Muscle of leg (tissue), 11 donors: ENCODE results near the gene IKBKG. TPM values are rescaled to one million over a fixed set of nuclear protein-coding genes. Genes with fewer than 3 reads are reported as not detected.
"Not testable (repeated sequence)": the region's sequence is repeated elsewhere in the genome, so short reads cannot be mapped to it uniquely, and the experiment has no call there.

ENCODE experiments used
- DNase-seq: peaks from one replicate; pipeline ENCODE4 v3.0.0; 2013
- H3K27ac ChIP-seq: one replicate; pipeline ENCODE4 v1.5.1; 2013; ENCODE audit warnings: mild to moderate bottlenecking, low read length, control low read depth
- H3K27me3 ChIP-seq: one replicate; pipeline ENCODE4 v1.6.1; 2013; ENCODE audit warnings: low read length; ENCODE audit not compliant: control insufficient read depth, insufficient read depth
- H3K36me3 ChIP-seq: one replicate; pipeline ENCODE4 v1.6.1; 2013; ENCODE audit warnings: low read length; ENCODE audit not compliant: control insufficient read depth, insufficient read depth
- H3K4me1 ChIP-seq: one replicate; pipeline ENCODE4 v1.6.1; 2013; ENCODE audit warnings: low read length; ENCODE audit not compliant: control insufficient read depth, insufficient read depth
- H3K4me3 ChIP-seq: one replicate; pipeline ENCODE4 v1.5.1; 2013; ENCODE audit warnings: low read length, control low read depth
- H3K9me3 ChIP-seq: replicated peaks from 2 replicates; pipeline ENCODE4 v1.6.1; 2013; ENCODE audit warnings: low read depth, low read length; ENCODE audit not compliant: control insufficient read depth
- WGBS: methylation state at CpG from one replicate; pipeline ENCODE4 v1.1.5; 2013; ENCODE audit warnings: missing lambda C conversion rate; ENCODE audit not compliant: insufficient coverage; 5-methylcytosine and 5-hydroxymethylcytosine counted together
- polyA plus RNA-seq, 8 donors: library from polyadenylated mRNA; unstranded; fragments of 120-200 nt; gene quantifications; one replicate each; pipeline versions ENCODE4 v1.2.1 to v1.2.3, GENCODE V29; 2013; ENCODE audit warnings: inconsistent platforms in 1 of 8, low replicate concordance in 1 of 8; ENCODE audit not compliant: insufficient read length in 8 of 8, insufficient read depth in 1 of 8
- total RNA-seq: library from RNA; stranded (reverse); fragments of 120-200 nt; gene quantifications from one replicate; pipeline ENCODE4 v1.2.4, GENCODE V29; 2013

The IKBKG gene
- total and polyA plus RNA-seq, 9 donors: 9.4 to 16.3 (median 13.6) TPM

GRCh38 chrX:154603438-154604430, 56.3 kb downstream of the IKBKG start:
- Histone ChIP-seq H3K36me3 (no peaks in the 10 kb centered on the region), H3K9me3 (no peaks in the 10 kb centered on the region), H3K27me3 (peaks cover 4% of the 10 kb centered on the region), H3K27ac (no peak overlapping the region), H3K4me1 (no peaks in the 10 kb centered on the region), H3K4me3 (no peak overlapping the region)
- DNase-seq: peak; percentile 57
- 77% methylated on average over 11 of the region's 13 CpGs for WGBS

GRCh38 chrX:154605566-154605965, 58.1 kb downstream of the IKBKG start:
- 83% methylated on average over 5 of the region's 6 CpGs for WGBS
- no peak for DNase-seq
- Histone ChIP-seq H3K27ac (no peak overlapping the region), H3K4me3 (no peak overlapping the region), H3K27me3 (peaks cover 4% of the 10 kb centered on the region), H3K4me1 (no peaks in the 10 kb centered on the region), H3K36me3 (no peaks in the 10 kb centered on the region), H3K9me3 (no peaks in the 10 kb centered on the region)

GRCh38 chrX:154607370-154607769, 60.0 kb downstream of the IKBKG start:
- no peaks in the 10 kb centered on the region for H3K4me1 ChIP-seq
- no peak for DNase-seq
- WGBS: 55% methylated on average over 2 of the region's 6 CpGs
- no peak overlapping the region for H3K4me3 ChIP-seq
- H3K27me3 ChIP-seq: peaks cover 4% of the 10 kb centered on the region
- no peaks in the 10 kb centered on the region for H3K36me3 ChIP-seq
- H3K27ac ChIP-seq: no peak overlapping the region
- no peaks in the 10 kb centered on the region for H3K9me3 ChIP-seq

DNA sequence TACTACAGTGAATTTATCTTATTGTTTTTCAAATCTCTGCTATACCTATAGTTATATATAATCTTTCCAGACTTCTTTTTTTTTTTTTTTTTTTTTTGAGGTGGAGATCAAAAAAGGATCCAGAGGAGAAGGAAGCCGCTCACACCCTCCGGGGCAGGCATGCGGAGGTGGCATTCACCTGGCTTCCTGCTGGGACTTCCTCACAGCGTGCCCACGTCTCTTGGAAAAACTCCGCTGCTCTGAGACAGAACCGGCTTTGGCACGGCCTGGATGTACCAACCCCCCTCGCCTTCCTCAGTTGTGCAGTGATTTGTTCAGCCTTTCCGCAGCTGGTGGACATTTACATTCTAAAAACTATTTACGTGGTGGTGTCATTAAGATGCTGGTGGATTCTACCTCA, 60.6 kb downstream of the IKBKG start:
- not testable (repeated sequence) for H3K27ac ChIP-seq, H3K36me3 ChIP-seq, H3K4me3 ChIP-seq, H3K27me3 ChIP-seq, DNase-seq, H3K4me1 ChIP-seq, H3K9me3 ChIP-seq
- WGBS: no CpG with 5 or more reads among the region's 11 CpGs

DNA sequence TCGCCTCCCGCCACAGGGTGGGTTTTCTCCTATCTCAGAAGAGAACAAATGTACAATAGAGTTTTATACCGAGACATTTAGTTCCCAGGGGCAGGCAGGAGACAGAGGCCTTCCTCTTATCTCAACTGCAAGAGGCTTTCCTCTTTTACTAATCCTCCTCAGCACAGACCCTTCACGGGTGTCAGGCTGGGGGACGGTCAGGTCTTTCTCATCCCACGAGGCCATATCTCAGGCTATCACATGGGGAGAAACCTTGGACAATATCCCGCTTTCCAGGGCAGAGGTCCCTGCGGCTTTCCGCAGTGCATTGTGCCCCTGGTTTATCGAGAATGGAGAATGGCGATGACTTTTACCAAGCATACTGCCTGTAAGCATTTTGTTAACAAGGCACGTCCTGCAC, 61.4 kb downstream of the IKBKG start:
- 64% methylated on average over 6 of the region's 12 CpGs for WGBS
- not testable (repeated sequence) for H3K27ac ChIP-seq, H3K36me3 ChIP-seq, DNase-seq, H3K27me3 ChIP-seq, H3K4me1 ChIP-seq, H3K4me3 ChIP-seq, H3K9me3 ChIP-seq

GRCh38 chrX:154611146-154611545, 63.7 kb downstream of the IKBKG start:
- H3K4me1 ChIP-seq, H3K27me3 ChIP-seq, H3K36me3 ChIP-seq, H3K4me3 ChIP-seq, DNase-seq, H3K27ac ChIP-seq, H3K9me3 ChIP-seq: not testable (repeated sequence)
- 92% methylated on average over 2 of the region's 12 CpGs for WGBS

- H3K9me3 ChIP-seq, H3K36me3 ChIP-seq, H3K4me1 ChIP-seq, DNase-seq, H3K27ac ChIP-seq, H3K4me3 ChIP-seq, H3K27me3 ChIP-seq: not testable (repeated sequence)
- no CpG with 5 or more reads among the region's 12 CpGs for WGBS
Observed at GRCh38 chrX:154613586-154613985, 66.2 kb downstream of the IKBKG start.

Other genes starting within 250 kb of the IKBKG start
- gene FLNA, start 173.0 kb upstream of the IKBKG start, total RNA-seq: 212 TPM
- gene FLNA, start 173.0 kb upstream of the IKBKG start, polyA plus RNA-seq: 100 to 1,000 TPM; 329 to 450 (median 367) TPM
- 8.7 TPM for gene EMD, start 168.3 kb upstream of the IKBKG start, total RNA-seq
- 10 to 100 TPM; 48.8 to 66.7 (median 57.4) TPM for gene EMD, start 168.3 kb upstream of the IKBKG start, polyA plus RNA-seq
- 7,222 TPM for gene RPL10, start 149.2 kb upstream of the IKBKG start, total RNA-seq
- 1,000 to 10,000 TPM; 5,887 to 6,889 (median 5,977) TPM for gene RPL10, start 149.2 kb upstream of the IKBKG start, polyA plus RNA-seq
- gene DNASE1L1, start 138.4 kb upstream of the IKBKG start, total RNA-seq: 35.2 TPM
- gene DNASE1L1, start 138.4 kb upstream of the IKBKG start, polyA plus RNA-seq: 10 to 100 TPM; 17.8 to 38.7 (median 30.8) TPM
- gene TAFAZZIN, start 136.1 kb upstream of the IKBKG start, total RNA-seq: 17.2 TPM
- 10 to 100 TPM; 17.0 to 34.8 (median 27.3) TPM for gene TAFAZZIN, start 136.1 kb upstream of the IKBKG start, polyA plus RNA-seq
- 30.0 TPM for gene ATP6AP1, start 118.9 kb upstream of the IKBKG start, total RNA-seq
- gene ATP6AP1, start 118.9 kb upstream of the IKBKG start, polyA plus RNA-seq: 10 to 100 TPM; 58.0 to 78.3 (median 67.6) TPM
- 45.4 TPM for gene GDI1, start 110.5 kb upstream of the IKBKG start, total RNA-seq
- 100 to 1,000 TPM in 2 of 8 donors, 10 to 100 TPM in 6; 78.6 to 106 (median 91.5) TPM for gene GDI1, start 110.5 kb upstream of the IKBKG start, polyA plus RNA-seq
- gene FAM50A, start 103.5 kb upstream of the IKBKG start, total RNA-seq: 38.0 TPM
- 10 to 100 TPM; 61.4 to 71.4 (median 65.9) TPM for gene FAM50A, start 103.5 kb upstream of the IKBKG start, polyA plus RNA-seq
- 7.4 TPM for gene PLXNA3, start 89.3 kb upstream of the IKBKG start, total RNA-seq
- gene PLXNA3, start 89.3 kb upstream of the IKBKG start, polyA plus RNA-seq: 10 to 100 TPM; 27.5 to 48.1 (median 38.8) TPM
- gene LAGE3, start 68.3 kb upstream of the IKBKG start, total RNA-seq: 16.2 TPM
- 10 to 100 TPM; 12.1 to 15.9 (median 14.5) TPM for gene LAGE3, start 68.3 kb upstream of the IKBKG start, polyA plus RNA-seq
- gene UBL4A, start 61.0 kb upstream of the IKBKG start, total RNA-seq: 26.2 TPM
- 10 to 100 TPM; 20.3 to 27.8 (median 24.5) TPM for gene UBL4A, start 61.0 kb upstream of the IKBKG start, polyA plus RNA-seq
- gene SLC10A3, start 57.0 kb upstream of the IKBKG start, total RNA-seq: 7.8 TPM
- gene SLC10A3, start 57.0 kb upstream of the IKBKG start, polyA plus RNA-seq: 10 to 100 TPM; 10.4 to 17.9 (median 13.3) TPM
- gene FAM3A, start 31.4 kb upstream of the IKBKG start, total RNA-seq: 19.1 TPM
- gene FAM3A, start 31.4 kb upstream of the IKBKG start, polyA plus RNA-seq: 10 to 100 TPM; 22.7 to 34.7 (median 28.9) TPM
- gene G6PD, start 774 bp upstream of the IKBKG start, total RNA-seq: 5.8 TPM
- 10 to 100 TPM; 11.0 to 19.4 (median 13.9) TPM for gene G6PD, start 774 bp upstream of the IKBKG start, polyA plus RNA-seq
- gene CTAG1A, start 37.5 kb downstream of the IKBKG start, total RNA-seq: not detected
- gene CTAG1A, start 37.5 kb downstream of the IKBKG start, polyA plus RNA-seq: not detected
- not detected for gene CTAG1B, start 71.7 kb downstream of the IKBKG start, total RNA-seq
- not detected for gene CTAG1B, start 71.7 kb downstream of the IKBKG start, polyA plus RNA-seq
- not detected for gene CTAG2, start 106.0 kb downstream of the IKBKG start, total RNA-seq
- not detected for gene CTAG2, start 106.0 kb downstream of the IKBKG start, polyA plus RNA-seq
- gene GAB3, start 203.5 kb downstream of the IKBKG start, total RNA-seq: 6.5 TPM
- gene GAB3, start 203.5 kb downstream of the IKBKG start, polyA plus RNA-seq: 1 to 10 TPM; 3.2 to 6.7 (median 5.1) TPM
- 22.8 TPM for gene DKC1, start 215.2 kb downstream of the IKBKG start, total RNA-seq
- 10 to 100 TPM; 33.1 to 44.2 (median 38.8) TPM for gene DKC1, start 215.2 kb downstream of the IKBKG start, polyA plus RNA-seq